Ovary (tissue), 9 donors: Measurements from ENCODE around the gene BSX. TPM values are rescaled to one million over a fixed set of nuclear protein-coding genes. Genes with fewer than 3 reads are reported as not detected.

Experiments used
- DNase-seq, 5 donors: peaks; one replicate each; pipeline ENCODE4 v3.0.0-alpha.2; 2019 to 2020
- H3K27ac ChIP-seq, 2 donors: fragments of 200-600 bp; one replicate each; pipeline versions ENCODE4 v1.5.1 to v1.8.0; 2019 to 2022
- H3K27me3 ChIP-seq: fragments of 200-600 bp; one replicate; pipeline ENCODE4 v1.8.0; 2022
- H3K36me3 ChIP-seq: fragments of 200-600 bp; sonication (generic); one replicate; pipeline ENCODE4 v1.5.1; 2019
- H3K4me1 ChIP-seq: one replicate; pipeline ENCODE4 v1.8.1; 2013; ENCODE audit warnings: mild to moderate bottlenecking, moderate library complexity; ENCODE audit not compliant: insufficient read depth
- H3K4me3 ChIP-seq: fragments of 200-600 bp; sonication (generic); one replicate; pipeline ENCODE4 v1.5.1; 2017
- H3K9me3 ChIP-seq, 2 donors: fragments of 200-600 bp in 1 of 2; sonication (generic) in 1 of 2; one replicate each; pipeline versions ENCODE4 v1.5.1 to v1.8.1; 2013 to 2019; ENCODE audit warnings: mild to moderate bottlenecking in 1 of 2, moderate library complexity in 1 of 2
- CTCF ChIP-seq, 3 donors: fragments of 450-650 bp in 2 of 3; fragments of 200-600 bp in 1 of 3; IDR thresholded peaks; one replicate each; pipeline versions ENCODE4 v1.5.1 to v1.8.0; 2016 to 2022; ENCODE audit warnings: antibody characterized with exemption in 3 of 3, mild to moderate bottlenecking in 1 of 3
- EP300 ChIP-seq: sonication (generic); formaldehyde crosslinking; IDR thresholded peaks from one replicate; pipeline ENCODE4 v1.6.1; 2017; ENCODE audit warnings: antibody characterized with exemption
- POLR2A ChIP-seq: fragments of 450-650 bp; IDR thresholded peaks from one replicate; pipeline ENCODE4 v1.6.1; 2017; ENCODE audit warnings: antibody characterized with exemption, mild to moderate bottlenecking, moderate library complexity
- WGBS, 3 donors: extraction: QIAGEN DNeasy Blood & Tissue Kit in 1 of 3; methylation state at CpG; one replicate each; pipeline versions ENCODE4 v1.1.5 to v1.1.7; 2013 to 2017; 5-methylcytosine and 5-hydroxymethylcytosine counted together
- intact Hi-C, 4 donors: fragments of 100-400 bp; cut with DNase I; formaldehyde crosslinking; loops; one replicate each; pipeline versions ENCODE4 v1.11.0 to v1.15.1; 2022 to 2023
- polyA plus RNA-seq, 2 donors: library from polyadenylated mRNA; stranded (reverse); fragments of 200-250 nt in 1 of 2; fragments of 350-450 nt in 1 of 2; fragmentation: Illumina TruSeq in 1 of 2; extraction: RNeasy Lipid Tissue Mini Kit (QIAGEN cat#74804) in 1 of 2; gene quantifications; one replicate each; pipeline ENCODE4 v1.2.3, GENCODE V29; 2013 to 2014
- total RNA-seq, 7 donors: library from RNA; depleted of rRNA in 2 of 7; stranded (reverse); fragments of >200 nt in 2 of 7; fragmentation: NEBNext Ultra II Directional in 3 of 7; extraction: Animal tissue kit (Norgen Biotek cat#: 25700) in 3 of 7; gene quantifications; one replicate each; pipeline versions ENCODE4 v1.1.0 to v1.2.4, GENCODE V29; 2016 to 2023
- donor health status: DM: no; HTN: no; CAD: no; lungs with moderate emphysema.
- donor health status: DM: no; HTN: no; CAD: no.
- donor health status: Bipolar disorder and iron deficiency.
- donor health status: DM: yes; HTN: yes; CAD: no.
- donor health status: DM: no; HTN: no; CAD: no.
- donor health status: DM: yes; HTN: yes; CAD: no.

The BSX gene
- total and polyA plus RNA-seq, 9 donors = not detected

- no peak overlapping the region for H3K27ac ChIP-seq
- H3K4me1 ChIP-seq = no peaks in the 10 kb centered on the region
- no peak for TF ChIP-seq EP300
- TF ChIP-seq CTCF (IDR thresholded peaks at IDR 0.05) = no peak
- no peak for TF ChIP-seq POLR2A
- no peak for DNase-seq
- H3K9me3 ChIP-seq = no peaks in the 10 kb centered on the region
- no peaks in the 10 kb centered on the region for H3K36me3 ChIP-seq
- 4 to 5% (median 5%) methylated on average over 44 of the region's 44 CpGs for WGBS, 3 donors
- no peak overlapping the region for H3K4me3 ChIP-seq
- H3K27me3 ChIP-seq = no peaks in the 10 kb centered on the region
- intact Hi-C loops = no loop called here
These were observed 2.4 kb downstream of the BSX start for GRCh38 chr11:122979103-122979814.

GRCh38 chr11:122978299-122978620 is 3.4 kb downstream of the BSX start:
- TF ChIP-seq EP300 (no peak), POLR2A (no peak), CTCF (IDR thresholded peaks at IDR 0.05) (no peak)
- intact Hi-C loops = no loop called here

GRCh38 chr11:122977470-122978298 is 4.0 kb downstream of the BSX start:
- Histone ChIP-seq H3K4me3 (no peak overlapping the region), H3K27ac (no peak overlapping the region), H3K27me3 (no peaks in the 10 kb centered on the region), H3K9me3 (no peaks in the 10 kb centered on the region), H3K4me1 (no peaks in the 10 kb centered on the region), H3K36me3 (no peaks in the 10 kb centered on the region)
- intact Hi-C loops = no loop called here
- WGBS, 3 donors = 3 to 6% (median 4%) methylated on average over 46 to 50 of the region's 50 CpGs
- no peak for DNase-seq
- TF ChIP-seq POLR2A (no peak), CTCF (IDR thresholded peaks at IDR 0.05) (no peak), EP300 (no peak)

More at GRCh38 chr11:122978299-122978620, 3.4 kb downstream of the BSX start:
- Histone ChIP-seq H3K27me3 (no peaks in the 10 kb centered on the region), H3K36me3 (no peaks in the 10 kb centered on the region), H3K4me1 (no peaks in the 10 kb centered on the region), H3K4me3 (no peak overlapping the region), H3K27ac (no peak overlapping the region), H3K9me3 (no peaks in the 10 kb centered on the region)
- WGBS, 3 donors = 11 to 26% (median 16%) methylated on average over 7 of the region's 7 CpGs
- no peak for DNase-seq

- no peak overlapping the region for H3K27ac ChIP-seq
- no peaks in the 10 kb centered on the region for H3K27me3 ChIP-seq
- no peaks in the 10 kb centered on the region for H3K9me3 ChIP-seq
- H3K4me3 ChIP-seq = no peak overlapping the region
- intact Hi-C loops = no loop called here
- no peaks in the 10 kb centered on the region for H3K36me3 ChIP-seq
- WGBS, 3 donors = 3 to 4% (median 3%) methylated on average over 49 to 50 of the region's 50 CpGs
- no peaks in the 10 kb centered on the region for H3K4me1 ChIP-seq
- no peak for TF ChIP-seq POLR2A
- TF ChIP-seq EP300 = no peak
- no peak for TF ChIP-seq CTCF (IDR thresholded peaks at IDR 0.05)
- no peak for DNase-seq
These were observed 4.7 kb downstream of the BSX start for GRCh38 chr11:122976734-122977469.
